HL-60 (cell line): ENCODE measurements around the gene FAM227B.

Experiments
- GABPA ChIP-seq: IDR thresholded peaks from 2 replicates; pipeline ENCODE4 v1.6.1; 2012; ENCODE audit warnings: low read depth
- POLR2AphosphoS5 ChIP-seq: IDR thresholded peaks from 2 replicates; pipeline ENCODE4 v1.6.1; 2012; ENCODE audit warnings: low read depth
- TF ChIP-seq, protein P1 (sequence below): IDR thresholded peaks from one replicate; pipeline ENCODE4 v1.5.1; 2011; ENCODE audit warnings: low read length, control low read depth, inconsistent platforms; ENCODE audit not compliant: insufficient read depth
- TF ChIP-seq, protein P2 (sequence below): IDR thresholded peaks from 2 replicates; pipeline ENCODE4 v1.6.1; 2012; ENCODE audit warnings: low read depth; ENCODE audit not compliant: insufficient replicate concordance

DNA sequence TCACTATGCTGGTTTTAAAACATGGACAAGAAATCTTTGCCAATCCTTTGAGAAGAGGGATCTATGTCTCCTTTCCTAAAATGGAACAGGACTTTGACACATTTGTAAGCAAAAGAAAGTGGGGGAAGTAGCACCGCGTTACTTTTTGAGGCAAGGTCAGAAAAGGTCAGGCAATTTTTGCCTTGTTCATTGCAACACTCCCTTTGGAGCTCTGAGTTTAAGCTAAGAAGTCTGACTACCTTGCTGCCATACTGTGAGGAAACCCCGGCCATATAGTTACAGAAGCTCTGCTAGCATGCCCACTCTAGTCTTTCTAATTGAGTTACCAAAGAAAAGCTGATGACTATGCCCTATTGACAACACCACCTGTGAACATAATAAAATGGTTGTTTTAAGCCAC lies 1.4 kb downstream of the FAM227B start:
- TF ChIP-seq POLR2AphosphoS5 = no peak
- TF ChIP-seq, protein P1, sequence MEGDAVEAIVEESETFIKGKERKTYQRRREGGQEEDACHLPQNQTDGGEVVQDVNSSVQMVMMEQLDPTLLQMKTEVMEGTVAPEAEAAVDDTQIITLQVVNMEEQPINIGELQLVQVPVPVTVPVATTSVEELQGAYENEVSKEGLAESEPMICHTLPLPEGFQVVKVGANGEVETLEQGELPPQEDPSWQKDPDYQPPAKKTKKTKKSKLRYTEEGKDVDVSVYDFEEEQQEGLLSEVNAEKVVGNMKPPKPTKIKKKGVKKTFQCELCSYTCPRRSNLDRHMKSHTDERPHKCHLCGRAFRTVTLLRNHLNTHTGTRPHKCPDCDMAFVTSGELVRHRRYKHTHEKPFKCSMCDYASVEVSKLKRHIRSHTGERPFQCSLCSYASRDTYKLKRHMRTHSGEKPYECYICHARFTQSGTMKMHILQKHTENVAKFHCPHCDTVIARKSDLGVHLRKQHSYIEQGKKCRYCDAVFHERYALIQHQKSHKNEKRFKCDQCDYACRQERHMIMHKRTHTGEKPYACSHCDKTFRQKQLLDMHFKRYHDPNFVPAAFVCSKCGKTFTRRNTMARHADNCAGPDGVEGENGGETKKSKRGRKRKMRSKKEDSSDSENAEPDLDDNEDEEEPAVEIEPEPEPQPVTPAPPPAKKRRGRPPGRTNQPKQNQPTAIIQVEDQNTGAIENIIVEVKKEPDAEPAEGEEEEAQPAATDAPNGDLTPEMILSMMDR = no peak
- TF ChIP-seq, protein P2, sequence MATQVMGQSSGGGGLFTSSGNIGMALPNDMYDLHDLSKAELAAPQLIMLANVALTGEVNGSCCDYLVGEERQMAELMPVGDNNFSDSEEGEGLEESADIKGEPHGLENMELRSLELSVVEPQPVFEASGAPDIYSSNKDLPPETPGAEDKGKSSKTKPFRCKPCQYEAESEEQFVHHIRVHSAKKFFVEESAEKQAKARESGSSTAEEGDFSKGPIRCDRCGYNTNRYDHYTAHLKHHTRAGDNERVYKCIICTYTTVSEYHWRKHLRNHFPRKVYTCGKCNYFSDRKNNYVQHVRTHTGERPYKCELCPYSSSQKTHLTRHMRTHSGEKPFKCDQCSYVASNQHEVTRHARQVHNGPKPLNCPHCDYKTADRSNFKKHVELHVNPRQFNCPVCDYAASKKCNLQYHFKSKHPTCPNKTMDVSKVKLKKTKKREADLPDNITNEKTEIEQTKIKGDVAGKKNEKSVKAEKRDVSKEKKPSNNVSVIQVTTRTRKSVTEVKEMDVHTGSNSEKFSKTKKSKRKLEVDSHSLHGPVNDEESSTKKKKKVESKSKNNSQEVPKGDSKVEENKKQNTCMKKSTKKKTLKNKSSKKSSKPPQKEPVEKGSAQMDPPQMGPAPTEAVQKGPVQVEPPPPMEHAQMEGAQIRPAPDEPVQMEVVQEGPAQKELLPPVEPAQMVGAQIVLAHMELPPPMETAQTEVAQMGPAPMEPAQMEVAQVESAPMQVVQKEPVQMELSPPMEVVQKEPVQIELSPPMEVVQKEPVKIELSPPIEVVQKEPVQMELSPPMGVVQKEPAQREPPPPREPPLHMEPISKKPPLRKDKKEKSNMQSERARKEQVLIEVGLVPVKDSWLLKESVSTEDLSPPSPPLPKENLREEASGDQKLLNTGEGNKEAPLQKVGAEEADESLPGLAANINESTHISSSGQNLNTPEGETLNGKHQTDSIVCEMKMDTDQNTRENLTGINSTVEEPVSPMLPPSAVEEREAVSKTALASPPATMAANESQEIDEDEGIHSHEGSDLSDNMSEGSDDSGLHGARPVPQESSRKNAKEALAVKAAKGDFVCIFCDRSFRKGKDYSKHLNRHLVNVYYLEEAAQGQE = no peak
- no peak for TF ChIP-seq GABPA
